HepG2 (cell line): ENCODE data around the gene LTB4R. TPM values are rescaled to one million over a fixed set of nuclear protein-coding genes. Genes with fewer than 3 reads are reported as not detected.
A peak's percentile ranks its signal among the peaks of the same experiment; 100 is the strongest.

Source experiments
- AGO2 ChIP-seq: fragments of 200-400 bp; formaldehyde crosslinking; optimal IDR thresholded peaks from 2 replicates; pipeline ENCODE3; 2017; ENCODE audit warnings: mild to moderate bottlenecking, low read depth, low read length, moderate library complexity
- CAMTA2 ChIP-seq: sonication (generic); formaldehyde crosslinking; IDR thresholded peaks from 2 replicates; pipeline ENCODE4 v1.4.0; 2020; ENCODE audit warnings: mild to moderate bottlenecking, missing genetic modification reagents, borderline replicate concordance
- CCAR2 ChIP-seq: fragments of 200-400 bp; formaldehyde crosslinking; optimal IDR thresholded peaks from 2 replicates; pipeline ENCODE3; 2018; ENCODE audit warnings: low read depth, mild to moderate bottlenecking, low read length, moderate library complexity
- CEBPG ChIP-seq: IDR thresholded peaks from 2 replicates; pipeline ENCODE4 v1.6.1; 2016
- ELF3 ChIP-seq: IDR thresholded peaks from 2 replicates; pipeline ENCODE4 v1.6.1; 2016; ENCODE audit warnings: missing genetic modification reagents, missing compliant biosample characterization
- EP300 ChIP-seq, 3 experiments: sonication (generic) in 1 of 3; formaldehyde crosslinking in 1 of 3; IDR thresholded peaks; 2 replicates each; pipeline versions ENCODE4 v1.5.1 to v1.6.1; 2011 to 2020; ENCODE audit warnings: low read depth in 2 of 3, low read length in 2 of 3, borderline replicate concordance in 1 of 3, improper control_type of control experiment in 1 of 3, mild to moderate bottlenecking in 1 of 3, missing genetic modification reagents in 1 of 3, moderate library complexity in 1 of 3
- FOXO1 ChIP-seq: sonication (generic); formaldehyde crosslinking; IDR thresholded peaks from 2 replicates; pipeline ENCODE4 v1.4.0; 2020; ENCODE audit warnings: missing genetic modification reagents
- GABPB1 ChIP-seq: IDR thresholded peaks from 2 replicates; pipeline ENCODE4 v1.6.1; 2016; ENCODE audit warnings: mild to moderate bottlenecking, missing genetic modification reagents, moderate library complexity, missing compliant biosample characterization
- HNRNPK ChIP-seq: fragments of 200-400 bp; formaldehyde crosslinking; IDR thresholded peaks from 2 replicates; pipeline ENCODE4 v1.6.1; 2018; ENCODE audit warnings: low read length, low read depth, moderate library complexity, mild to moderate bottlenecking; ENCODE audit not compliant: poor library complexity, severe bottlenecking
- JDP2 ChIP-seq: sonication (generic); formaldehyde crosslinking; IDR thresholded peaks from 2 replicates; pipeline ENCODE4 v1.8.1; 2022; ENCODE audit warnings: missing genetic modification reagents, borderline replicate concordance
- KLF12 ChIP-seq: sonication (generic); formaldehyde crosslinking; IDR thresholded peaks from 2 replicates; pipeline ENCODE4 v1.4.0; 2020; ENCODE audit warnings: missing genetic modification reagents, borderline replicate concordance
- NR1H2 ChIP-seq: sonication (generic); formaldehyde crosslinking; IDR thresholded peaks from 2 replicates; pipeline ENCODE4 v1.8.1; 2022; ENCODE audit warnings: low read depth, missing genetic modification reagents, borderline replicate concordance
- PAX8 ChIP-seq: sonication (generic); formaldehyde crosslinking; IDR thresholded peaks from 2 replicates; pipeline ENCODE4 v1.8.0; 2022; ENCODE audit warnings: mild to moderate bottlenecking, missing genetic modification reagents, borderline replicate concordance
- PHF8 ChIP-seq: sonication (generic); formaldehyde crosslinking; IDR thresholded peaks from 2 replicates; pipeline ENCODE4 v1.5.0; 2020; ENCODE audit warnings: missing genetic modification reagents
- PPARG ChIP-seq: conservative IDR thresholded peaks from 2 replicates; pipeline ENCODE4 v1.6.1; 2016; ENCODE audit warnings: missing biosample characterization, missing genetic modification reagents
- SALL1 ChIP-seq: sonication (generic); formaldehyde crosslinking; IDR thresholded peaks from 2 replicates; pipeline ENCODE4 v1.8.0; 2022; ENCODE audit warnings: mild to moderate bottlenecking, missing genetic modification reagents
- SMAD3 ChIP-seq: sonication (generic); formaldehyde crosslinking; IDR thresholded peaks from 2 replicates; pipeline ENCODE4 v1.4.0; 2020; ENCODE audit warnings: missing genetic modification reagents
- TFE3 ChIP-seq: IDR thresholded peaks from 2 replicates; pipeline ENCODE4 v1.6.1; 2016
- ZHX2 ChIP-seq, 2 experiments: sonication (generic) in 1 of 2; formaldehyde crosslinking in 1 of 2; IDR thresholded peaks; 2 replicates each; pipeline versions ENCODE4 v1.6.1 to v1.9.0; 2014 to 2022; ENCODE audit warnings: antibody characterized with exemption in 1 of 2, borderline replicate concordance in 1 of 2, inconsistent platforms in 1 of 2, low read depth in 1 of 2, missing genetic modification reagents in 1 of 2
- ZNF44 ChIP-seq: sonication (generic); formaldehyde crosslinking; IDR thresholded peaks from 2 replicates; pipeline ENCODE4 v1.5.1; 2020; ENCODE audit warnings: mild to moderate bottlenecking, missing genetic modification reagents
- ZNF563 ChIP-seq: sonication (generic); formaldehyde crosslinking; IDR thresholded peaks from 2 replicates; pipeline ENCODE4 v1.8.0; 2022; ENCODE audit warnings: mild to moderate bottlenecking, moderate library complexity, missing genetic modification reagents
- ZSCAN20 ChIP-seq: sonication (generic); formaldehyde crosslinking; IDR thresholded peaks from 2 replicates; pipeline ENCODE4 v1.4.0; 2020; ENCODE audit warnings: missing genetic modification reagents, mild to moderate bottlenecking, borderline replicate concordance
- polyA plus RNA-seq, 8 experiments: library from polyadenylated mRNA; depleted of rRNA in 3 of 8; stranded (reverse) in 7 of 8; unstranded in 1 of 8; fragments of >200 nt; fragmentation: Illumina TruSeq in 4 of 8; extraction: Trizol in 4 of 8; gene quantifications; 2 replicates each; pipeline versions ENCODE4 v1.2.1 to v1.2.3, GENCODE V29; 2011 to 2016; ENCODE audit warnings: low read depth in 4 of 8, missing spikeins in 1 of 8, mixed read lengths in 1 of 8; ENCODE audit not compliant: insufficient read depth in 1 of 8
- total RNA-seq, 5 experiments: library from RNA; depleted of rRNA; stranded (reverse); fragments of >200 nt; fragmentation: Illumina TruSeq; extraction: Trizol; gene quantifications; 2 replicates each; pipeline ENCODE4 v1.2.3, GENCODE V29; 2016; ENCODE audit warnings: low read depth in 1 of 5

LTB4R gene
- total and polyA plus RNA-seq, 2 of the 13 experiments (the other 11 are each of a cell fraction or from before 2014, with no cell fraction given): 3.2 to 8.2 TPM

GRCh38 chr14:24353559-24354481 is 42.5 kb downstream of the LTB4R start (continued):
- peak; percentile 67; the same call in 1 of the 2 replicates for TF ChIP-seq TFE3 (CRISPR knock-in tag)
- no peak for TF ChIP-seq KLF12
- no peak for TF ChIP-seq AGO2
- TF ChIP-seq PPARG (CRISPR knock-in tag): no peak
- no peak for TF ChIP-seq SALL1 (CRISPR knock-in tag)
- TF ChIP-seq ZHX2 (IDR thresholded peaks at IDR 0.05; ENCODE audit: low read depth): no peak
- no peak for TF ChIP-seq ZHX2 (CRISPR knock-in tag; IDR thresholded peaks at IDR 0.05; ENCODE audit: borderline replicate concordance)
- no peak for TF ChIP-seq CAMTA2 (CRISPR knock-in tag)
- TF ChIP-seq SMAD3 (CRISPR knock-in tag): no peak
- no peak for TF ChIP-seq GABPB1 (CRISPR knock-in tag)
- no peak for TF ChIP-seq ZNF44 (CRISPR knock-in tag)
- peak in 1 of 2 experiments; percentile 18; a peak in 1 of 4 replicates for TF ChIP-seq EP300 (IDR thresholded peaks at IDR 0.05; ENCODE audit: low read depth in 2 of 2, low read length in 2 of 2)
- TF ChIP-seq EP300 (CRISPR knock-in tag; IDR thresholded peaks at IDR 0.05; ENCODE audit: borderline replicate concordance): no peak
- peak; percentile 93 for TF ChIP-seq HNRNPK
- TF ChIP-seq FOXO1 (CRISPR knock-in tag): no peak
- no peak for TF ChIP-seq CCAR2
- no peak for TF ChIP-seq ZSCAN20
- TF ChIP-seq PAX8 (CRISPR knock-in tag): no peak
- TF ChIP-seq PHF8: no peak
- no peak for TF ChIP-seq JDP2 (CRISPR knock-in tag)
- TF ChIP-seq NR1H2: no peak
- no peak for TF ChIP-seq ELF3 (CRISPR knock-in tag)
- TF ChIP-seq CEBPG (CRISPR knock-in tag): peak; percentile 46; the same call in 1 of the 2 replicates
- TF ChIP-seq ZNF563 (CRISPR knock-in tag): no peak
